Measurements from ENCODE around the gene CDC20B. TPM values are rescaled to one million over a fixed set of nuclear protein-coding genes. Genes with fewer than 3 reads are reported as not detected.

Gene CDC20B
- total and polyA plus RNA-seq, 2 of the 8 experiments (the other 6 are each of a cell fraction or from before 2014, with no cell fraction given): 0.06 TPM; not detected in 1

GRCh38 chr5:55191165-55191564 is 18.2 kb upstream of the CDC20B start:
- no peak overlapping the region for H4K91ac ChIP-seq (replicated peaks; ENCODE audit: insufficient read length, low read length)
- no peak overlapping the region for H3K4ac ChIP-seq (replicated peaks; ENCODE audit: insufficient read length, low read depth, low read length)
- no peak overlapping the region for H3K27ac ChIP-seq (ENCODE audit: low read depth, low read length)
- no peak overlapping the region for H2BK120ac ChIP-seq (replicated peaks; ENCODE audit: low read depth, low read length)
- POLR2A ChIA-PET (ENCODE audit: partially characterized antibody): interaction anchor here (0.9 to 1.1 kb wide), 2 partner anchors 10 to 24 kb away, joined by 3 read pairs; no protein-coding TSS in a partner anchor
- H2BK12ac ChIP-seq (ENCODE audit: low read depth, low read length): no peak overlapping the region
- no peaks in the 10 kb centered on the region for H4K20me1 ChIP-seq (replicated peaks in 1 of 2; ENCODE audit: control insufficient read depth in 1 of 2, insufficient read depth in 2 of 2, low read length in 2 of 2)
- no peaks in the 10 kb centered on the region for H3K4me1 ChIP-seq (replicated peaks in 1 of 4; ENCODE audit: control insufficient read depth in 3 of 4, insufficient read depth in 4 of 4, low read length in 3 of 4)
- no peaks in the 10 kb centered on the region for H3K27me3 ChIP-seq (replicated peaks in 1 of 4; ENCODE audit: control insufficient read depth in 3 of 4, extremely low read depth in 1 of 4, insufficient read depth in 3 of 4, low read length in 3 of 4)
- H3K4me2 ChIP-seq (ENCODE audit: insufficient read depth in 1 of 2, low read depth in 2 of 2, low read length in 2 of 2): no peak overlapping the region
- no peak for TF ChIP-seq GABPA (IDR thresholded peaks at IDR 0.05; ENCODE audit: borderline replicate concordance, insufficient read depth, low read length)
- TF ChIP-seq NANOG (IDR thresholded peaks at IDR 0.05; ENCODE audit: insufficient read depth, low read depth, low read length, poor library complexity, severe bottlenecking): no peak
- TF ChIP-seq CEBPB (IDR thresholded peaks at IDR 0.05; ENCODE audit: low read depth, low read length): no peak
- TF ChIP-seq NRF1 (IDR thresholded peaks at IDR 0.05; ENCODE audit: low read depth, low read length): no peak
- no peak for TF ChIP-seq CBX5 (IDR thresholded peaks at IDR 0.05; ENCODE audit: low read depth, low read length)
- no peak for TF ChIP-seq POLR2A (IDR thresholded peaks at IDR 0.05; ENCODE audit: control extremely low read depth in 1 of 2, low read depth in 2 of 2, low read length in 2 of 2)
- no peak for TF ChIP-seq SAP30 (IDR thresholded peaks at IDR 0.05; ENCODE audit: insufficient read depth, insufficient replicate concordance, low read length)
- TF ChIP-seq SRF (IDR thresholded peaks at IDR 0.05; ENCODE audit: low read depth, low read length): no peak
- H3K9me3 ChIP-seq (ENCODE audit: insufficient read depth in 2 of 2, low read depth in 1 of 2, low read length in 1 of 2): no peaks in the 10 kb centered on the region
- DNase-seq (ENCODE audit: low read depth in 1 of 2, low spot score in 2 of 2): no peak
- H2AFZ ChIP-seq (ENCODE audit: low read length): no peak overlapping the region
- CTCF ChIA-PET (ENCODE audit: partially characterized antibody): interaction anchor here (1.0 to 1.2 kb wide), 3 partner anchors 18 to 33 kb away, joined by 3 to 4 read pairs (median 3); partner anchors contain the start of gene CDC20B
- H3K23me2 ChIP-seq (ENCODE audit: low read depth, low read length): no peaks in the 10 kb centered on the region
- H3K18ac ChIP-seq (ENCODE audit: extremely low read depth, low read length): no peak overlapping the region
- H2BK5ac ChIP-seq (ENCODE audit: low read depth, low read length): no peak overlapping the region
- H4K8ac ChIP-seq (ENCODE audit: extremely low read depth, insufficient read depth, low read length): no peak overlapping the region
- no peaks in the 10 kb centered on the region for H3K36me3 ChIP-seq (ENCODE audit: control insufficient read depth in 2 of 4, insufficient read depth in 4 of 4, low read length in 3 of 4)
- no peak overlapping the region for H2BK20ac ChIP-seq (ENCODE audit: low read length)
- no peak overlapping the region for H2BK15ac ChIP-seq (ENCODE audit: low read length)
- no peaks in the 10 kb centered on the region for H3K79me2 ChIP-seq (ENCODE audit: control insufficient read depth in 1 of 2, insufficient read depth in 2 of 2, low read length in 2 of 2)
- FAIRE-seq: no peak
- no peaks in the 10 kb centered on the region for H3K79me1 ChIP-seq (ENCODE audit: low read depth, low read length)
- H3K23ac ChIP-seq (ENCODE audit: insufficient read length): no peak overlapping the region
- H2AK5ac ChIP-seq (ENCODE audit: low read depth, low read length): no peak overlapping the region
- no peak overlapping the region for H4K5ac ChIP-seq (ENCODE audit: insufficient read length, low read depth, low read length)
- H3K14ac ChIP-seq (ENCODE audit: insufficient read length): no peak overlapping the region
- 93% methylated on average over 2 of the region's 2 CpGs; no CpG with 5 or more reads in 1 of the 2 experiments for WGBS, 2 experiments (ENCODE audit: extremely low coverage in 1 of 2, insufficient coverage in 1 of 2, insufficient read length in 1 of 2, insufficient replicate concordance in 2 of 2, low coverage in 1 of 2, low lambda C conversion rate in 2 of 2, missing lambda C conversion rate in 1 of 2)
- no peak overlapping the region for H3K9ac ChIP-seq (replicated peaks in 1 of 4; ENCODE audit: extremely low read depth in 1 of 4, low read depth in 3 of 4, low read length in 3 of 4)
- no peak overlapping the region for H3K4me3 ChIP-seq (ENCODE audit: extremely low read depth in 1 of 4, insufficient read depth in 2 of 4, low read depth in 3 of 4, low read length in 4 of 4)
- no peak overlapping the region for H3K56ac ChIP-seq (replicated peaks; ENCODE audit: insufficient read length, low read depth, low read length)

Measured in H1 (cell line).